ENCODE measurements around the gene ARF3. TPM values are rescaled to one million over a fixed set of nuclear protein-coding genes. Genes with fewer than 3 reads are reported as not detected.

The ARF3 gene
- total RNA-seq, 4 donors from 2014 or later = 92.7 to 177 (median 136) TPM

DNA sequence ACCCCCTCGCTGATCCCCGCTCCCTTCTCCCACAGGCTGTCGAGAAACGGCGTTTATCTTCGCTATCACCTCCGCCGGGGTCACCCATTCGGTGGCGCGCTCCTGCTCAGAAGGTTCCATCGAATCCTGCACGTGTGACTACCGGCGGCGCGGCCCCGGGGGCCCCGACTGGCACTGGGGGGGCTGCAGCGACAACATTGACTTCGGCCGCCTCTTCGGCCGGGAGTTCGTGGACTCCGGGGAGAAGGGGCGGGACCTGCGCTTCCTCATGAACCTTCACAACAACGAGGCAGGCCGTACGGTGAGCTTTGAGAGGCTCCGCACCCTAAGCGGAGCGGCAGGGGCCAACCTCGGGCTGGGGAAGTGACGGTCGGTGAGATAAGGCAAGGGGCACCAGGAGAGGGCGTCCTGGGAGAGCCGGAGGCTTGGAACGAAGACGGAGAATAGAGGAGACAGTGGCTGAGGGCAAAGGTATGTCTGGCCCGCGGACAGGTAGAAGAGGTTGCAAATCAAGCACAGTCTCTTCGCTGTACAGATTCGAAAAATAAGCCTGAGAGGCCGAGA, 23.2 kb upstream of the ARF3 start:
- peaks cover 37 to 42% of the 10 kb centered on the region in 2 donors for H3K4me1 ChIP-seq
- intact Hi-C loops (cut with DNase I) = no loop called here
- peaks cover 34% of the 10 kb centered on the region for H3K27me3 ChIP-seq
- H3K9me3 ChIP-seq = no peaks in the 10 kb centered on the region
- TF ChIP-seq, protein P1, sequence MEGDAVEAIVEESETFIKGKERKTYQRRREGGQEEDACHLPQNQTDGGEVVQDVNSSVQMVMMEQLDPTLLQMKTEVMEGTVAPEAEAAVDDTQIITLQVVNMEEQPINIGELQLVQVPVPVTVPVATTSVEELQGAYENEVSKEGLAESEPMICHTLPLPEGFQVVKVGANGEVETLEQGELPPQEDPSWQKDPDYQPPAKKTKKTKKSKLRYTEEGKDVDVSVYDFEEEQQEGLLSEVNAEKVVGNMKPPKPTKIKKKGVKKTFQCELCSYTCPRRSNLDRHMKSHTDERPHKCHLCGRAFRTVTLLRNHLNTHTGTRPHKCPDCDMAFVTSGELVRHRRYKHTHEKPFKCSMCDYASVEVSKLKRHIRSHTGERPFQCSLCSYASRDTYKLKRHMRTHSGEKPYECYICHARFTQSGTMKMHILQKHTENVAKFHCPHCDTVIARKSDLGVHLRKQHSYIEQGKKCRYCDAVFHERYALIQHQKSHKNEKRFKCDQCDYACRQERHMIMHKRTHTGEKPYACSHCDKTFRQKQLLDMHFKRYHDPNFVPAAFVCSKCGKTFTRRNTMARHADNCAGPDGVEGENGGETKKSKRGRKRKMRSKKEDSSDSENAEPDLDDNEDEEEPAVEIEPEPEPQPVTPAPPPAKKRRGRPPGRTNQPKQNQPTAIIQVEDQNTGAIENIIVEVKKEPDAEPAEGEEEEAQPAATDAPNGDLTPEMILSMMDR (IDR thresholded peaks at IDR 0.05) = no peak
- TF ChIP-seq POLR2A (IDR thresholded peaks at IDR 0.05) = no peak
- peak overlapping the region in 1 of 3 donors; percentile 13 for H3K4me3 ChIP-seq (replicated peaks in 1 of 3)
- no peak overlapping the region for H3K27ac ChIP-seq
- H3K36me3 ChIP-seq = no peaks in the 10 kb centered on the region
- no peak for DNase-seq
- WGBS, 2 donors = 3 to 4% methylated on average over 12 to 46 of the region's 46 CpGs

DNA sequence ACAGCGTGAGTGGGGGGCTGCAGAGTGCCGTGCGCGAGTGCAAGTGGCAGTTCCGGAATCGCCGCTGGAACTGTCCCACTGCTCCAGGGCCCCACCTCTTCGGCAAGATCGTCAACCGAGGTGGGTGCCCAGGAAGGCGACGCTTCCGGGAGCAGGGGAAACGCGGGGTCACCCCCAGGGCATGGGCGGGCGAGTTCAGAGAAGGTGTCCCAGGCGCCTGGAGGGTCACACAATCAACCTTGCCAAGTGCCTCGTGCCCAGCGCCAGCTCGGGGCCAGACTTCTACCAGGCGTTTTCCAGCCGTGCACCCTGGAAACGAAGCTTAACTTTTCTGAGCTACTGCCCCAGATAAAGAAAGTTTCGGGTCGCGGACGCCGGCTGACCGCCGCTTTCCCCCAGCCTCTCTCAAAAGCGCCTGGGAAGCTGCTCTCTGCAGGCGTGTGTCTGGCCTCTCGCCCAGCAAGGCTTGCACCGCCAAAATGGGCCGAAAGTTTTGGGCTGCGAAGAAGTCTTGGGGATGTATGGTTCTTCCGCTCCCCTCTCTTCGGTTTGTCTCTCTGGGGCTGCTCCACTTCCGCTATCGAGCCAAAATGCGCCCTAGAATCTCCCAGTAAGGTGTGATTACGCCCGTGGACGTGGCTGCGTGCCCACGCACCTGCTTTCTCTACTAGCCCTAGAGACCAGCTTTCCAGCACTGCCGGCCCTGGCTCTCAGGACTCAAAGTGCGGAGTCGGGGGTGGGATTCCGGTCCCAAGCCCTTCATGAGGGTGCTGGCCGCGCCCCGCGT, 22.5 kb upstream of the ARF3 start:
- H3K27me3 ChIP-seq = peaks cover 34% of the 10 kb centered on the region
- H3K4me1 ChIP-seq = peaks cover 37 to 42% of the 10 kb centered on the region in 2 donors
- no peak for DNase-seq
- no peak overlapping the region for H3K27ac ChIP-seq
- H3K36me3 ChIP-seq = no peaks in the 10 kb centered on the region
- no peaks in the 10 kb centered on the region for H3K9me3 ChIP-seq
- peak overlapping the region in 1 of 3 donors; percentile 13 for H3K4me3 ChIP-seq (replicated peaks in 1 of 3)
- intact Hi-C loops (cut with DNase I) = loop anchor here (5.0 kb wide), 1 partner anchor 42 kb away; no protein-coding TSS in a partner anchor
- TF ChIP-seq, protein P1 (IDR thresholded peaks at IDR 0.05) = no peak
- TF ChIP-seq POLR2A (IDR thresholded peaks at IDR 0.05) = no peak
- WGBS, 2 donors = 1 to 2% methylated on average over 17 to 31 of the region's 55 CpGs

DNA sequence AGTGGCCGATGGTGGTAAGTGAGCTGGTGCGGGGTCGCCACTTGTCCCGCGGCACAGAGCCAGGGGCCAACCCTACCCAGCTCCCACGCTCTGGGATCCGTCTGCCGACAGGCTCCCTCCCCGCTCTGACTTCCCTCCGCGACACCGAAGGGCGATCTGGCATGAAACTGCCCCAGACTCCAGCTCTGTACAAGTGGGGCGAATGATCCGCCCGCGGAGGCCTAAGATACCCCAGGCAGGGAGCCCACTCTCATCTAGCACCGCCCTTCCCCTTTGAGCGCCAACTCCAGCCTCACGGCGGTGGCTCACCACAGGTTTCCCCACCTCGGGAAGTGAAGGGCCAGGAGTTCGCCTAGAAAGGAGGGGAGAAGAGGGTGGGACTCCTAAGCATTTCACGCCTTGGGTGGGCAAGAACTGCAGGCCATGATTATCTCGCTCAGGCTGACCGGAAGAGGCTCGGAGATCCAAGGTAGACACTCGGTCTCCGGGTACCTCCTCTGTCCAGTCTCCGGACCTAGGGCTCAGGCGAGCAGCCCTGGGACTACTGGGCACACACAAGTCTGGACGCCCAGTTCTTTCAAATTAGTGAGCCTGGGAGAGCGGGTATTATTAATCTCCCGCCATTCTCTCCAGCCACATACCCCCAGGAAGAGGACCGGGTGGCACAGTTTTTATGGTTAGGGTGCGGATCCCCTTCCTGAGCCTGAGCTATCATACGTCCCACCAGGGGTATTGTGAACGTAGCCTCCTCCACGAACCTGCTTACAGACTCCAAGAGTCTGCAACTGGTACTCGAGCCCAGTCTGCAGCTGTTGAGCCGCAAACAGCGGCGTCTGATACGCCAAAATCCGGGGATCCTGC, 21.7 kb upstream of the ARF3 start:
- peak overlapping the region in 1 of 3 donors; percentile 17 for H3K4me3 ChIP-seq (replicated peaks in 1 of 3)
- H3K27me3 ChIP-seq = peaks cover 39% of the 10 kb centered on the region
- H3K36me3 ChIP-seq = no peaks in the 10 kb centered on the region
- 2 to 5% methylated on average over 24 to 28 of the region's 45 CpGs for WGBS, 2 donors
- TF ChIP-seq, protein P1 (IDR thresholded peaks at IDR 0.05) = no peak
- TF ChIP-seq POLR2A (IDR thresholded peaks at IDR 0.05) = no peak
- intact Hi-C loops (cut with DNase I) = loop anchor here (5.0 kb wide), 1 partner anchor 42 kb away; no protein-coding TSS in a partner anchor
- peaks cover 37 to 42% of the 10 kb centered on the region in 2 donors for H3K4me1 ChIP-seq
- no peak overlapping the region for H3K27ac ChIP-seq
- no peaks in the 10 kb centered on the region for H3K9me3 ChIP-seq
- DNase-seq = no peak

DNA sequence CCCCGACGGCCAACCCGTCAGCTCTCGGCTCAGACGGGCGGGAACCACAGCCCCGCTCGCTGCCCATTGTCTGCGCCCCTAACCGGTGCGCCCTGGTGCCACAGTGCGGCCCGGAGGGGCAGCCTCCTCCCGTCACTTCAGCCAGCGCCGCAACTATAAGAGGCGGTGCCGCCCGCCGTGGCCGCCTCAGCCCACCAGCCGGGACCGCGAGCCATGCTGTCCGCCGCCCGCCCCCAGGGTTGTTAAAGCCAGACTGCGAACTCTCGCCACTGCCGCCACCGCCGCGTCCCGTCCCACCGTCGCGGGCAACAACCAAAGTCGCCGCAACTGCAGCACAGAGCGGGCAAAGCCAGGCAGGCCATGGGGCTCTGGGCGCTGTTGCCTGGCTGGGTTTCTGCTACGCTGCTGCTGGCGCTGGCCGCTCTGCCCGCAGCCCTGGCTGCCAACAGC, 21.0 kb upstream of the ARF3 start, which contains the start of gene WNT1:
TSS of gene WNT1 (plus strand) at position 32 of the 450 bp plus-strand sequence. CDS start at position 361, 329 bp downstream.
- WGBS, 2 donors = 1 to 3% methylated on average over 9 to 28 of the region's 45 CpGs
- Histone ChIP-seq H3K9me3 (no peaks in the 10 kb centered on the region), H3K36me3 (no peaks in the 10 kb centered on the region), H3K4me1 (peaks cover 37 to 42% of the 10 kb centered on the region in 2 donors), H3K27me3 (peaks cover 39% of the 10 kb centered on the region), H3K27ac (no peak within 1 kb of the TSS), H3K4me3 (replicated peaks in 1 of 3) (peak within 1 kb of the TSS in 1 of 3 donors; percentile 17)
- TF ChIP-seq, protein P1 (IDR thresholded peaks at IDR 0.05) = peak in 1 of 6 experiments; percentile 12
- no peak for TF ChIP-seq POLR2A (IDR thresholded peaks at IDR 0.05)
- intact Hi-C loops (cut with DNase I) = loop anchor here (5.0 kb wide), 1 partner anchor 41 kb away; no protein-coding TSS in a partner anchor
- DNase-seq = no peak
